ENCODE measurements around the gene SLA2. TPM values are rescaled to one million over a fixed set of nuclear protein-coding genes. Genes with fewer than 3 reads are reported as not detected.
A peak's percentile ranks its signal among the peaks of the same experiment; 100 is the strongest.

Gene SLA2
- total RNA-seq, 1 experiment from 2014 or later, result not detected

DNA sequence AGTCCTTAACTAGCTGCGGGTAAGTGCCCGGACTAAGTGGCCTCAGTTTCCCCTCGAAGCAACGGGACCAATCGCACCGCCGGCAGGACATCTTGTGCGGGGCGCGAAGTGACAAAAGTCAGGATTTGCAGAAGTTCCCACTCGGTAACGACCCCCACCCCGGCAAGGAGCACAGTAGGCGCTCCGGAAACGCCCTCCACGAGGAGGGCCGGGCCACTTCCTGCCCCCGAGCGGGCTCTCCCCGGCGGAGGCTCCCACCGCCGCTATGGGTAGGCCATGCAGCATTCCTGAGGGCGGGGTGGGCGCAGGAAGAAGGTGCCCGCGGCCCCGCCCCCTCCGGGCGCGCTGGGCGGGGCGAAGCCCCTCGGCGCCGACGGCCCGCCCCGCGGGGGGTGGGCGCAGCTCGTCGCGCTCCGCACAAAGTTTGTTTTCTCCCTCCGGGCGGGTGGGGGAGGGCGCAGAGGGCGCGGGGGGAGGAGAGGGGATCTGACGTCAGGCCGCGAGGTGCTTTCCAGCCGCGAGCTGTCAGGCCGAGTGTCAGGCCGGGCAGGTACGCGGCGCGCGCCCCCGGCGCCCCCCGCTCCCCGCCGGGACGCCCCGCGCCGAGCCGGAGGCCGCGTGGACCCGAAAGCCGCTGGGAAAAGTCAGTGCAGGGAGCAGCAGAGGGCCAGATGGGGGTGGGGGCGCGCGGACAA lies 72.7 kb downstream of the SLA2 start, which contains the start of gene TGIF2:
TSS of gene TGIF2 (plus strand) at position 495 of the 695 bp plus-strand sequence. CDS start 5,178 bp downstream, outside the sequence.
- Mint-ChIP-seq H3K27me3 (ENCODE audit: unreplicated experiment) (no peaks in the 10 kb centered on the region), H3K9me3 (ENCODE audit: low read depth, unreplicated experiment) (no peaks in the 10 kb centered on the region), H3K27ac (ENCODE audit: unreplicated experiment) (peak within 1 kb of the TSS; percentile 76), H3K4me3 (ENCODE audit: low read depth, unreplicated experiment) (peak within 1 kb of the TSS; percentile 77), H3K4me1 (ENCODE audit: low read depth, unreplicated experiment) (peaks cover 28% of the 10 kb centered on the region), H3K36me3 (ENCODE audit: insufficient read depth, unreplicated experiment) (peaks cover 46% of the 10 kb centered on the region)
- CTCF ChIA-PET, result interaction anchor here (0.9 to 2.2 kb wide), 3 partner anchors 31 to 181 kb away, joined by 3 to 14 read pairs (median 6); partner anchors contain the start of gene RAB5IF
- intact Hi-C loops (cut with micrococcal nuclease; ENCODE audit: unreplicated experiment), result no loop called here
- BruUV-seq (replicated peaks), result no TSS peak
- DNase-seq, result peak; percentile 97
- TF ChIP-seq, protein P1, sequence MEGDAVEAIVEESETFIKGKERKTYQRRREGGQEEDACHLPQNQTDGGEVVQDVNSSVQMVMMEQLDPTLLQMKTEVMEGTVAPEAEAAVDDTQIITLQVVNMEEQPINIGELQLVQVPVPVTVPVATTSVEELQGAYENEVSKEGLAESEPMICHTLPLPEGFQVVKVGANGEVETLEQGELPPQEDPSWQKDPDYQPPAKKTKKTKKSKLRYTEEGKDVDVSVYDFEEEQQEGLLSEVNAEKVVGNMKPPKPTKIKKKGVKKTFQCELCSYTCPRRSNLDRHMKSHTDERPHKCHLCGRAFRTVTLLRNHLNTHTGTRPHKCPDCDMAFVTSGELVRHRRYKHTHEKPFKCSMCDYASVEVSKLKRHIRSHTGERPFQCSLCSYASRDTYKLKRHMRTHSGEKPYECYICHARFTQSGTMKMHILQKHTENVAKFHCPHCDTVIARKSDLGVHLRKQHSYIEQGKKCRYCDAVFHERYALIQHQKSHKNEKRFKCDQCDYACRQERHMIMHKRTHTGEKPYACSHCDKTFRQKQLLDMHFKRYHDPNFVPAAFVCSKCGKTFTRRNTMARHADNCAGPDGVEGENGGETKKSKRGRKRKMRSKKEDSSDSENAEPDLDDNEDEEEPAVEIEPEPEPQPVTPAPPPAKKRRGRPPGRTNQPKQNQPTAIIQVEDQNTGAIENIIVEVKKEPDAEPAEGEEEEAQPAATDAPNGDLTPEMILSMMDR (IDR thresholded peaks at IDR 0.05; ENCODE audit: unreplicated experiment), result no peak

DNA sequence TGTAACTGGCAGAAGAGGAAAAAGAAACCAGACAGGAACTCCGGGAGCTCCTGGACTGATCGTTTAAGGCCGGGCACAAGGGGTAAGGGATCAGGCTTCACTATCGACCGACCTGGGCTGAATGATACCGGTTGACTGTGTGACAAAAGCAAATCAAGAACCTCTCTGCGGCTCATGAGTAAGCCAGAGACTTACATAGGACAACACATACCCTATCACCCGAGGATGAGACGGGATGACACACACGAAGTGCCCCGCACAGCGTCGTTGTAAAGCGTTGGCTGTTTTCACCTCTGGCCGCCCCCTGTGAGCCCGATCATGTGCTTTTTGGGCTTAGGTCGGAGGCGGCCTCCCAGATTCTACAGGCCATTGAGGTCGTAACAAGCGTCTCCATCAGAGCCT lies 73.3 kb downstream of the SLA2 start:
- CTCF ChIA-PET, result interaction anchor here (0.9 to 2.2 kb wide), 3 partner anchors 31 to 182 kb away, joined by 3 to 14 read pairs (median 6); partner anchors contain the start of gene RAB5IF
- peak; percentile 48 for DNase-seq
- Mint-ChIP-seq H3K36me3 (ENCODE audit: insufficient read depth, unreplicated experiment) (peaks cover 46% of the 10 kb centered on the region), H3K27ac (ENCODE audit: unreplicated experiment) (peak overlapping the region; percentile 76), H3K4me1 (ENCODE audit: low read depth, unreplicated experiment) (peaks cover 28% of the 10 kb centered on the region), H3K9me3 (ENCODE audit: low read depth, unreplicated experiment) (no peaks in the 10 kb centered on the region), H3K4me3 (ENCODE audit: low read depth, unreplicated experiment) (peak overlapping the region; percentile 77), H3K27me3 (ENCODE audit: unreplicated experiment) (no peaks in the 10 kb centered on the region)
- TF ChIP-seq, protein P1 (IDR thresholded peaks at IDR 0.05; ENCODE audit: unreplicated experiment), result no peak
- BruUV-seq (replicated peaks), result TSS peak; percentile 81
- intact Hi-C loops (cut with micrococcal nuclease; ENCODE audit: unreplicated experiment), result no loop called here

DNA sequence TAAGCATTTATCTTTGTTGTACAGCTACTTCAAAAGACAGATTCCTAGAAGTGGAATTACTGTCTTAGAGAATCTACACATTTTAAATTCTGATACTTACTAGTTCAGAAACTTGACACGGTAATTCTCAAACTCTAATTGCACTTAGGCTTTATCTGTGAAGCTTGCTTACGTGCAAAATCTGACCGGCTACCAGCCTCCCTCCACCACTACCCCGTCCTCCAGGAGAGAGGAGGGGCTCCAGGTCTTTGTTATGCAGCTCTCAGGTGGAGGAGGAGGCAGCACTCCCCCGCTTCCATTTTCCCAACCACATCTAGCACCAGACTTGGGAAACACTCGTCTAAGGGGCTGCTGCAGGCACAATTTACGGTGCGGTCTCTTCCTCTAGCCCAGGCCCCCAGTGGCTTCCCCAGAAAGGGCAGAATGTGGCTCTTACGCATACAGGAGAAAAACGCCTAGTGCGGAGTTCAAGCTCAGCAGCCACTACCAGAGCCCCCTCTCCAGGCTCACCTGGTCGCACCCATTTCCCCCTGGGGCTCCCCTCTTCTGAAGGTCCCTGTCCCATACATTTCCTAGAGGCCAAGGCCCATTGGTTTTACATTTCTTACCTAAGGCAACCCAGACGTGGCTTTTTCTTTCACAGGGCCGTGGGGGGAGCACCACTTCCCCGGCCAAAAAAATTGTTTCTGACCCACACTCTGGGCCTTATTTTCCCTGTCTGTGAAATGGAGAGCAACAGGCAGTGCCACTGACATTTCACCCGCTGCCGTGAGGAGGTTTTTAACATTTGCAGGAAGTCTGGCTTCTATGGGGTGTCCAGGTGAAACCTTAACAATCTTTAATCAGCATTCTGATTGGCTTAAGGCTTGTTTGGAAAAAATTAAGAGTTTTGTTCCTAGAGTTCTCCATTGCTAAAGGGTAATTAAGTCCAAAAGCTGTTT lies 74.2 kb downstream of the SLA2 start:
- intact Hi-C loops (cut with micrococcal nuclease; ENCODE audit: unreplicated experiment), result no loop called here
- no peaks in the 10 kb centered on the region for H3K27me3 Mint-ChIP-seq (ENCODE audit: unreplicated experiment)
- no peaks in the 10 kb centered on the region for H3K9me3 Mint-ChIP-seq (ENCODE audit: low read depth, unreplicated experiment)
- no peak for DNase-seq
- TF ChIP-seq, protein P1 (IDR thresholded peaks at IDR 0.05; ENCODE audit: unreplicated experiment), result no peak
- H3K4me1 Mint-ChIP-seq (ENCODE audit: low read depth, unreplicated experiment), result peaks cover 28% of the 10 kb centered on the region
- no TSS peak for BruUV-seq (replicated peaks)
- peak overlapping the region; percentile 76 for H3K27ac Mint-ChIP-seq (ENCODE audit: unreplicated experiment)
- peaks cover 46% of the 10 kb centered on the region for H3K36me3 Mint-ChIP-seq (ENCODE audit: insufficient read depth, unreplicated experiment)
- CTCF ChIA-PET, result interaction anchor here (0.9 to 2.2 kb wide), 3 partner anchors 14 to 34 kb away, joined by 3 to 14 read pairs (median 3); partner anchors contain the start of gene RAB5IF
- peak overlapping the region; percentile 77 for H3K4me3 Mint-ChIP-seq (ENCODE audit: low read depth, unreplicated experiment)

DNA sequence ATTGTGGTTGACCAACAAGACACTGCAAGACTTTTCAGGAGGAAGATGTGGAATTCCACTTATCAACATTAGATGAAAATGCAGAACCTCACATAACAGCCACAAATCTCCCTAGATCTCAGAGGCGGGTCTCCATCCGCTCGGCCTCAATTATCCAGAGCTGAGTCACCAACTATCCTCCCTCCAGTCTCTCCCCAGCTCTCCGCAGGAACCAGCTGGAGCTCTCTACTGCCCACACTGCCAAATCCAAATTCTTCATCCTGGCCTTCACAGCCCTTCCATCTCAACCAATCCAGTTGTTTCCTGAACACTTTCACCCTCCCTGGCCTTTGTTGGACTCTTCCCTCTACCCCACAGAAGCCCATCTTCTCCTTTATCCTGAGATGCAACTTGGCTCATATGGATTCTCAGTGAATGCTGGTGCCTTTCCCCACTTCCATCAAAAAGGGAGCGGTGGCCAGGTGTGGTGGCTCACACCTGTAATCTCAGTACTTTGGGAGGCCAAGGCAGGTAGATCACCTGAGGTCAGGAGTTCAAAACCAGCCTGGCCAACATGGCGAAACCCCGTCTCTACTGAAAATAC lies 76.1 kb downstream of the SLA2 start:
- Mint-ChIP-seq H3K4me3 (ENCODE audit: low read depth, unreplicated experiment) (no peak overlapping the region), H3K4me1 (ENCODE audit: low read depth, unreplicated experiment) (peaks cover 12% of the 10 kb centered on the region), H3K36me3 (ENCODE audit: insufficient read depth, unreplicated experiment) (peaks cover 33% of the 10 kb centered on the region), H3K9me3 (ENCODE audit: low read depth, unreplicated experiment) (no peaks in the 10 kb centered on the region), H3K27ac (ENCODE audit: unreplicated experiment) (no peak overlapping the region), H3K27me3 (ENCODE audit: unreplicated experiment) (no peaks in the 10 kb centered on the region)
- CTCF ChIA-PET, result no interaction called here
- intact Hi-C loops (cut with micrococcal nuclease; ENCODE audit: unreplicated experiment), result no loop called here
- no peak for DNase-seq
- no TSS peak for BruUV-seq (replicated peaks)
- TF ChIP-seq, protein P1 (IDR thresholded peaks at IDR 0.05; ENCODE audit: unreplicated experiment), result no peak

All from Calu3 (cell line).